WI38 (cell line): Measurements from ENCODE around the gene TMUB1.
A peak's percentile ranks its signal among the peaks of the same experiment; 100 is the strongest.

Experiments
- H3K4me3 ChIP-seq: 2 replicates; pipeline ENCODE4 v1.5.1; 2011; ENCODE audit warnings: low read depth, mild to moderate bottlenecking, control low read depth, low read length
- CTCF ChIP-seq: IDR thresholded peaks from 2 replicates; pipeline ENCODE4 v1.5.1; 2012; ENCODE audit warnings: low read depth, mild to moderate bottlenecking, control low read depth, low read length

TMUB1 gene

DNA sequence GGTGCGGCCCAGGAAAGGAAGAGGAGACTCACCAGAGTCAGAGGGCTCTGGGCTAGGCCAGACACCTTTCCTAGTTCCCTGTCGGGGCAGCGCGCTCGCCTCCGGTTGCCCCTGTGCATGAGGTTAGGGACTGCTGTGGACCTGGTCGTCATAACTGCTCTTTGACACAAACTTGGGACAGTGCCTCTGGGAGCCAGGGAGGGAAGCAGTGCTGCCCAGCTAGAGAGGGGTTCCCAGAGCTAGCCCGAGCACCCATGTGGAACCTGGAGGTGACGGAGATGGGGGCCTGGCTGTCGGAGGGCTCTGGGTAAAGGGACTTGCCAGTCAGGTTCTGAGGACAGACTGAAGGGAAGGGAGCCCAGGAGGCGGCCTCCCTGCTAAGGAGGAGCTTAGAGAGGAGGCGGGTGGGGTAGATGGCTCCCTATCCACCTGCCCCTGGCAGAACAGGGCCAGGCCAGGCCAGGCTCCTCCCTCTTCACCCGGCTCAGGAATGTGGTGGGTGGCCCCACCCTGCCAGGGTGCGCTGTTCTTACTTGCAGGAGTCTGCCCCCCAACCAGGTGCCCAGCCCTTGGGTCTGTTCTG is 32.6 kb upstream of the TMUB1 start:
- no peak overlapping the region for H3K4me3 ChIP-seq
- TF ChIP-seq CTCF: no peak

DNA sequence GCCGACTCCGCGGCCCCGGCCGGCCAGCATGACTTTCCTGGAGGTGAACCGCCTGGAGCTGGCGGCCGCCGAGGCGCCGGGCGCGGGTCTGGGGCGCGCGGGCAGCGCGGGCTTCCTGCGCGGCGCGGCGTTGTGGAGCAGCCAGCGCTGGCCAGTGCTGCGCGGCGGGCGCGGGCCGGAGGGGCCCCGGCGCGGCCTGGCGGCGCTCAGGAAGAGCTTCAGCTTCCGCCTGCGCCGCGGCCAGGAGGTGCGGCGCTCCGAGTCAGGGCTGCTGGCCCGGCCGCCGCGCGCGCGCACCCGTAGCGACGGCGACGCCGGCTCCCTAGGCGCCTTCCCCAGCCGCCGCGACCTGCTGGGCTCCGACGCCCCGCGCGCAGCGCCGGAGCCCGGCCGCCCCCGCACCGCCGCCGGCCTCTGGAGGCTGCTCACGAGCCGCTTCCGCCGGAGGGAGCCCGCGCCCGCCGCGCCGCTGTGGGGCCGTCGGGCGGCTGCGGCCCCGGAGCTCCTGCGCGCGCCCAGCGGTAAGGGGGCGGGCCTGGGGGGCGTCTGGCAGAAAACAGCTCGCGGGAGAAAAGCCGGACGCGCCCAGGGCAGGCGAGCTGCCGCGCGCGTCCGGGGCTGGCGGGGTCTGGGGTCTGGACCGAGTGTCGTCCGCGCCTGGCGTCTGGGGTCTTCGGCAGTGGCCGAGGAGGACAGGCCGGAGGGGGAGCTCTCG is 32.0 kb upstream of the TMUB1 start:
- no peak overlapping the region for H3K4me3 ChIP-seq
- TF ChIP-seq CTCF: no peak

DNA sequence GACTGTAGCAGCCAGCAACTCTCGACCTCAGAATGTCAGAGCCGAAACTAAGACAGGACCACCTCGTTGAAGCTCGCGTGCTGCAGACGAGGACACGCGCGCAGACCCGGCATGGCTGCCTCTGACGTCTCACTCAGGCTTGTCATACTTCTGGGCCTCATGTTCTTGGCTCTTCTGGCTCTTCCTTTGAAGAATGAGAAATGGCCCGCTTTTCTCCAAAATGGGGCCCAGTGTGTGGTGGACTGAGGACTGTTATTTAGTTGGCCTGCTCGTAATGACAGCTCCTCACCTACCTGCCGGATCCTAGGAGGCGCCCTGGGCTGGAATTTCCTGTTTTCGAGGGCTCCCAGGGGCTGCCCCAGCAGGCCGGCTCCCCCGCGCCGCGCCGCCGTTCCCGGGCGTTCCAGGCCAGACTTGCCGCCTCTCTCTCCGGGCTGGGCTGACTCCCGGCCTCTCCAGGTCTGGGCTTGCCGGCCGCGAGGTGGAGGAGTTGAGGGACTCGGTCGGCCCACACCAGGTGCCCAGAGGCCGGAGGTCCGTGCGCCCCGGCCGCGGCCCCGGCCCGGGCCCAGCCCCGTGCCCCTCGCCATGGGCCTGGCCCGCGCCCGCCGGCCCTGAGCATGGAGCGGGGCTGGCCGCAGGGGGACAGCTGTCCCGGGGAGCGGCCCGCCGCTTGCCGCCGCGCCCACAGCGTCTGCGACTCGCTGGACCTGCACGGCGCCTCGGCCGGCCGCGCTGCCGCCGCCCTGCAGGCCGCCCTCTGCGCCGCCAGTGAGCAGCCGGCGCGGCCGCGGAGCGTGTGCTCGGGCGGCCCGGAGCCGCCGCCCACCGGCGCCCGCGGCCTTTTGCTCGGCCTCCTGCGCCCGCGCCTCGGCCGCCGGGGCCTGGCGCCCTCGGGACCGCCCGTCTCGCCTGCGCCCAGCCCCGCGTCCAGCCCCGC is 31.1 kb upstream of the TMUB1 start:
- peak overlapping the region; percentile 24 for H3K4me3 ChIP-seq
- no peak for TF ChIP-seq CTCF

GRCh38 chr7:151113344-151114150 is 30.3 kb upstream of the TMUB1 start:
- TF ChIP-seq CTCF: no peak
- peak overlapping the region; percentile 24 for H3K4me3 ChIP-seq

GRCh38 chr7:151110941-151111645 is 27.8 kb upstream of the TMUB1 start:
- peak; percentile 75 for TF ChIP-seq CTCF

GRCh38 chr7:151110236-151110940 is 27.1 kb upstream of the TMUB1 start:
- H3K4me3 ChIP-seq: no peak overlapping the region
- TF ChIP-seq CTCF: no peak

More at GRCh38 chr7:151110941-151111645, 27.8 kb upstream of the TMUB1 start:
- H3K4me3 ChIP-seq: no peak overlapping the region
